ENCODE results near the gene CLEC18A. TPM values are rescaled to one million over a fixed set of nuclear protein-coding genes. Genes with fewer than 3 reads are reported as not detected.
"Not testable (repeated sequence)": the region's sequence is repeated elsewhere in the genome, so short reads cannot be mapped to it uniquely, and the experiment has no call there.

The CLEC18A gene
- total and polyA plus RNA-seq, 2 donors (not counting 1 experiment from before 2014, with no cell fraction given): 0.52 to 2.2 TPM

DNA sequence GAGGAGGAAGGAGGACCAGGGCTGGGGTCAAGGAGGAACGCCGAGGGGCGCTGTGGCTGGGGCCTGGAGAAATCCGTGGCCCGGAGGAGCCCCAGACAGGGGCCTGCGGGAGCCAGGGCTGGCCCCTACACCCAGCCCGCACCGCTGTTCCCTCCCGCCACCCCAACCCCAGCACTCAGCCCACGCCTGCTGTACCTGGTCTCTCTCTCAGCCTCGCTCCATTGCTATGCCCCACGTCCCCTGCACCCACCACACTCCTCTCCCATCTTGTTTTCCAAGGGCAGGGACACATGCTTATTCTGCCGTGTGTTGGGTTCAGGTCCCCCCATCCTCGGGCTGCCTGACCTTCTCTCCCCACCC, 518 bp downstream of the CLEC18A start:
- WGBS (ENCODE audit: insufficient coverage): no CpG with 5 or more reads among the region's 14 CpGs
- intact Hi-C loops (cut with micrococcal nuclease); H3K27me3 Mint-ChIP-seq; H4K20me1 ChIP-seq (ENCODE audit: control insufficient read depth, insufficient read depth, low read length, poor library complexity, severe bottlenecking); H3K27me3 ChIP-seq (replicated peaks in 1 of 4; ENCODE audit: control extremely low read depth in 1 of 4, control insufficient read depth in 3 of 4, insufficient read depth in 4 of 4, low read length in 3 of 4); H3K79me2 ChIP-seq (ENCODE audit: control insufficient read depth, insufficient read depth, low read length); ATAC-seq (ENCODE audit: low read depth); H3K4me3 ChIP-seq (ENCODE audit: control extremely low read depth in 1 of 5, extremely low read depth in 1 of 5, insufficient read depth in 1 of 5, low read depth in 2 of 5, low read length in 4 of 5); H3K27ac ChIP-seq (ENCODE audit: low read length in 2 of 2); H2AFZ ChIP-seq (ENCODE audit: insufficient read depth, low read depth, low read length, poor library complexity, severe bottlenecking); CTCF ChIA-PET; H3K4me1 Mint-ChIP-seq; H3K27ac Mint-ChIP-seq; H3K4me3 Mint-ChIP-seq; POLR2A ChIA-PET; H3K9me3 Mint-ChIP-seq (ENCODE audit: insufficient read depth); H3K9ac ChIP-seq (ENCODE audit: low read length); H3K9me3 ChIP-seq (ENCODE audit: control extremely low read depth in 1 of 3, control insufficient read depth in 2 of 3, insufficient read depth in 1 of 3, low read length in 2 of 3); DNase-seq; H3K4me1 ChIP-seq (ENCODE audit: control insufficient read depth in 2 of 2, insufficient read depth in 2 of 2, low read length in 2 of 2); H3K36me3 ChIP-seq (replicated peaks in 1 of 2; ENCODE audit: control extremely low read depth in 1 of 2, control insufficient read depth in 1 of 2, extremely low read depth in 1 of 2, insufficient read depth in 2 of 2, low read length in 1 of 2); H3K4me2 ChIP-seq (replicated peaks; ENCODE audit: low read depth, low read length, poor library complexity, severe bottlenecking): not testable (repeated sequence)

DNA sequence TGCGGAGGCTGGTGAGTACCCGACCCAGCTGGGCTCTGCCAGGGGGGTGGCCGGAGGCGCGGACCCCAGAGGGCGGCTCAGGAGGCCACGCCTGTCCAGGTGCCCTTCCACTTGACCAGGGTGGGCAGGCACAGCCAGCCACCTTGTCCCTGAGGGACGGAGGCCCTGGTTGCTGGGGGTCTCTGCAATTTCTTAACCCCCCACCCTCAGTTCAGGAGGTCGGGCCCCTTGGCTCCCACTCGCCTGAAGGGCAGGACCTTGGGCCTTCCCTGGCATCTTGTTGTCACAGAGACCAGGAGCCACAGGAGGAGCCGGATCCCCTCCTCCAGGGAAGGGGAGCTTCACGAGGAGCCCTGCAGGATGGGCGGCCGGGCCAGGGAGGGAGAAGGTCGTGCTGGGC, 982 bp downstream of the CLEC18A start:
- H3K27ac ChIP-seq (ENCODE audit: low read length in 2 of 2); H3K4me1 Mint-ChIP-seq; CTCF ChIA-PET; DNase-seq; H3K4me3 Mint-ChIP-seq; H3K4me3 ChIP-seq (ENCODE audit: control extremely low read depth in 1 of 5, extremely low read depth in 1 of 5, insufficient read depth in 1 of 5, low read depth in 2 of 5, low read length in 4 of 5); ATAC-seq (ENCODE audit: low read depth); H2AFZ ChIP-seq (ENCODE audit: insufficient read depth, low read depth, low read length, poor library complexity, severe bottlenecking); H4K20me1 ChIP-seq (ENCODE audit: control insufficient read depth, insufficient read depth, low read length, poor library complexity, severe bottlenecking); H3K79me2 ChIP-seq (ENCODE audit: control insufficient read depth, insufficient read depth, low read length); H3K4me2 ChIP-seq (replicated peaks; ENCODE audit: low read depth, low read length, poor library complexity, severe bottlenecking); H3K27me3 Mint-ChIP-seq; H3K9me3 ChIP-seq (ENCODE audit: control extremely low read depth in 1 of 3, control insufficient read depth in 2 of 3, insufficient read depth in 1 of 3, low read length in 2 of 3); H3K27me3 ChIP-seq (replicated peaks in 1 of 4; ENCODE audit: control extremely low read depth in 1 of 4, control insufficient read depth in 3 of 4, insufficient read depth in 4 of 4, low read length in 3 of 4); H3K9me3 Mint-ChIP-seq (ENCODE audit: insufficient read depth); H3K27ac Mint-ChIP-seq; POLR2A ChIA-PET; H3K9ac ChIP-seq (ENCODE audit: low read length); H3K36me3 ChIP-seq (replicated peaks in 1 of 2; ENCODE audit: control extremely low read depth in 1 of 2, control insufficient read depth in 1 of 2, extremely low read depth in 1 of 2, insufficient read depth in 2 of 2, low read length in 1 of 2); intact Hi-C loops (cut with micrococcal nuclease); H3K4me1 ChIP-seq (ENCODE audit: control insufficient read depth in 2 of 2, insufficient read depth in 2 of 2, low read length in 2 of 2): not testable (repeated sequence)
- WGBS (ENCODE audit: insufficient coverage): no CpG with 5 or more reads among the region's 15 CpGs

DNA sequence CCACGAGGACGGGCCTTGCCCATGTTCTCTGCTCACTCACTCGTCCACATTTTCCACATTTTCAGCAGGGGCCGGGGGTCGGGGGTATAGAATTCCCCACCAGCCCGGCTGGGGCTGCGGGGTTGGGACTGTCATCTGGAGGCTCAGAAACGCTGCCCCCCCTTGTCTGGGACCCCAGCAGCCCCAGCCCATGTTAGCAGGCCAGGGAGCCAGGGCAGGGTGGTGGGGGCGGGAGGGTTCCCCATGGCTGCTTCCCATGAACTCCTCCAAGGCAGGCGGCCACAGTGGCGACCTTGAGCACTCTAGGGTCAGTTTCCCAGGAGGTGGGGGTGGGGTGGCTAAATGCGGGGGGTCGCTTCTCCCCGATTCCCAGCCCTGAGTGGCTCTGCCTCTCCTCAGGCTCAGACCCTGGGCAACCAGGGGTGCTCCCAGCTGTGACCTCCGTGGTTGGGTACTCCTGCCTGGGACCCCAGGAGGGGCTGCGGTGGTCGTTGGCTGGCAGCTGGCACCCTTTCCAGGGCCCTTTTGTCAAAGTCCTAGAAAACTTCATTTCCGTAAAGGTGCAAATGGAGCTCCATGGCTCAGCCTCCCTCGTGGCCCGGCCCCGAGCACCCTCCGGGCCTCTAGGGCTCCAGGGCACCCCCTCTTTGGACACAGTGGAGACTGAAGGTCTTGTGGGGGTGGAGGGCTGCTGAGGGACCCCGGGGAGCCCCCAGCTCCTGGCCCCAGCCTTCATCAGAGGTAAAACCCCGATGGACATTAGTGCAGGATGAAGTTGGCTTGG, 1.6 kb downstream of the CLEC18A start:
- H3K36me3 ChIP-seq (replicated peaks in 1 of 2; ENCODE audit: control extremely low read depth in 1 of 2, control insufficient read depth in 1 of 2, extremely low read depth in 1 of 2, insufficient read depth in 2 of 2, low read length in 1 of 2); H3K27me3 ChIP-seq (replicated peaks in 1 of 4; ENCODE audit: control extremely low read depth in 1 of 4, control insufficient read depth in 3 of 4, insufficient read depth in 4 of 4, low read length in 3 of 4); H3K4me1 ChIP-seq (ENCODE audit: control insufficient read depth in 2 of 2, insufficient read depth in 2 of 2, low read length in 2 of 2); H3K4me1 Mint-ChIP-seq; POLR2A ChIA-PET; H3K27me3 Mint-ChIP-seq; H3K27ac ChIP-seq (ENCODE audit: low read length in 2 of 2); H3K4me3 Mint-ChIP-seq; ATAC-seq (ENCODE audit: low read depth); DNase-seq; CTCF ChIA-PET; H3K4me3 ChIP-seq (ENCODE audit: control extremely low read depth in 1 of 5, extremely low read depth in 1 of 5, insufficient read depth in 1 of 5, low read depth in 2 of 5, low read length in 4 of 5); H3K27ac Mint-ChIP-seq; H3K9ac ChIP-seq (ENCODE audit: low read length); intact Hi-C loops (cut with micrococcal nuclease); H3K9me3 ChIP-seq (ENCODE audit: control extremely low read depth in 1 of 3, control insufficient read depth in 2 of 3, insufficient read depth in 1 of 3, low read length in 2 of 3); H2AFZ ChIP-seq (ENCODE audit: insufficient read depth, low read depth, low read length, poor library complexity, severe bottlenecking); H3K9me3 Mint-ChIP-seq (ENCODE audit: insufficient read depth); H3K4me2 ChIP-seq (replicated peaks; ENCODE audit: low read depth, low read length, poor library complexity, severe bottlenecking); H3K79me2 ChIP-seq (ENCODE audit: control insufficient read depth, insufficient read depth, low read length); H4K20me1 ChIP-seq (ENCODE audit: control insufficient read depth, insufficient read depth, low read length, poor library complexity, severe bottlenecking): not testable (repeated sequence)
- WGBS (ENCODE audit: insufficient coverage): 100% methylated on average over 1 of the region's 24 CpGs

DNA sequence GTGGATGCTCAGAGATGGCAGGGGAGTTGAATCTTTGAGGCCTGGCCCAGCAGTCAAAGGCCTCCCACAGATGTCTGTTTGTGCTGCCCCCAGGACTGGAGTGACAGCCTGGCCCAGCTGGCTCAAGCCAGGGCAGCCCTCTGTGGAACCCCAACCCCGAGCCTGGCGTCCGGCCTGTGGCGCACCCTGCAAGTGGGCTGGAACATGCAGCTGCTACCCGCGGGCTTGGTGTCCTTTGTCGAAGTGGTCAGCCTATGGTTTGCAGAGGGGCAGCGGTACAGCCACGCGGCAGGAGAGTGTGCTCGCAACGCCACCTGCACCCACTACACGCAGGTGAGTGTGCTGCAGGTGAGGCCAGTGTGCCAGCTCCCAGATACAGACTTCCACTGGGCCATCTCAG, 3.1 kb downstream of the CLEC18A start:
- H3K27ac Mint-ChIP-seq; H2AFZ ChIP-seq (ENCODE audit: insufficient read depth, low read depth, low read length, poor library complexity, severe bottlenecking); H3K27me3 ChIP-seq (replicated peaks in 1 of 4; ENCODE audit: control extremely low read depth in 1 of 4, control insufficient read depth in 3 of 4, insufficient read depth in 4 of 4, low read length in 3 of 4); POLR2A ChIA-PET; DNase-seq; H3K4me1 Mint-ChIP-seq; H3K9me3 Mint-ChIP-seq (ENCODE audit: insufficient read depth); H3K4me2 ChIP-seq (replicated peaks; ENCODE audit: low read depth, low read length, poor library complexity, severe bottlenecking); H3K79me2 ChIP-seq (ENCODE audit: control insufficient read depth, insufficient read depth, low read length); ATAC-seq (ENCODE audit: low read depth); H3K4me1 ChIP-seq (ENCODE audit: control insufficient read depth in 2 of 2, insufficient read depth in 2 of 2, low read length in 2 of 2); intact Hi-C loops (cut with micrococcal nuclease); CTCF ChIA-PET; H3K9me3 ChIP-seq (ENCODE audit: control extremely low read depth in 1 of 3, control insufficient read depth in 2 of 3, insufficient read depth in 1 of 3, low read length in 2 of 3); H3K4me3 Mint-ChIP-seq; H4K20me1 ChIP-seq (ENCODE audit: control insufficient read depth, insufficient read depth, low read length, poor library complexity, severe bottlenecking); H3K27ac ChIP-seq (ENCODE audit: low read length in 2 of 2); H3K4me3 ChIP-seq (ENCODE audit: control extremely low read depth in 1 of 5, extremely low read depth in 1 of 5, insufficient read depth in 1 of 5, low read depth in 2 of 5, low read length in 4 of 5); H3K36me3 ChIP-seq (replicated peaks in 1 of 2; ENCODE audit: control extremely low read depth in 1 of 2, control insufficient read depth in 1 of 2, extremely low read depth in 1 of 2, insufficient read depth in 2 of 2, low read length in 1 of 2); H3K9ac ChIP-seq (ENCODE audit: low read length); H3K27me3 Mint-ChIP-seq: not testable (repeated sequence)
- whole genome bisulfite sequencing (ENCODE audit: insufficient coverage): 100% methylated on average over 3 of the region's 13 CpGs

Data from B cell (primary cell).